Thyroid gland (tissue), 4 donors: ENCODE results near the gene GRB10.

ENCODE experiments used
- POLR2A ChIP-seq, 2 donors: fragments of 450-650 bp; IDR thresholded peaks; one replicate each; pipeline ENCODE4 v1.6.1; 2017; ENCODE audit warnings: antibody characterized with exemption in 2 of 2, mild to moderate bottlenecking in 2 of 2, moderate library complexity in 1 of 2
- TF ChIP-seq, protein P1 (sequence below), 6 experiments: fragments of 200-600 bp in 3 of 6; fragments of 450-650 bp in 3 of 6; sonication (generic) in 3 of 6; IDR thresholded peaks; one replicate each; pipeline ENCODE4 v1.5.1; 2016 to 2019; ENCODE audit warnings: antibody characterized with exemption in 6 of 6, mild to moderate bottlenecking in 2 of 6, inconsistent platforms in 1 of 6, moderate library complexity in 1 of 6

DNA sequence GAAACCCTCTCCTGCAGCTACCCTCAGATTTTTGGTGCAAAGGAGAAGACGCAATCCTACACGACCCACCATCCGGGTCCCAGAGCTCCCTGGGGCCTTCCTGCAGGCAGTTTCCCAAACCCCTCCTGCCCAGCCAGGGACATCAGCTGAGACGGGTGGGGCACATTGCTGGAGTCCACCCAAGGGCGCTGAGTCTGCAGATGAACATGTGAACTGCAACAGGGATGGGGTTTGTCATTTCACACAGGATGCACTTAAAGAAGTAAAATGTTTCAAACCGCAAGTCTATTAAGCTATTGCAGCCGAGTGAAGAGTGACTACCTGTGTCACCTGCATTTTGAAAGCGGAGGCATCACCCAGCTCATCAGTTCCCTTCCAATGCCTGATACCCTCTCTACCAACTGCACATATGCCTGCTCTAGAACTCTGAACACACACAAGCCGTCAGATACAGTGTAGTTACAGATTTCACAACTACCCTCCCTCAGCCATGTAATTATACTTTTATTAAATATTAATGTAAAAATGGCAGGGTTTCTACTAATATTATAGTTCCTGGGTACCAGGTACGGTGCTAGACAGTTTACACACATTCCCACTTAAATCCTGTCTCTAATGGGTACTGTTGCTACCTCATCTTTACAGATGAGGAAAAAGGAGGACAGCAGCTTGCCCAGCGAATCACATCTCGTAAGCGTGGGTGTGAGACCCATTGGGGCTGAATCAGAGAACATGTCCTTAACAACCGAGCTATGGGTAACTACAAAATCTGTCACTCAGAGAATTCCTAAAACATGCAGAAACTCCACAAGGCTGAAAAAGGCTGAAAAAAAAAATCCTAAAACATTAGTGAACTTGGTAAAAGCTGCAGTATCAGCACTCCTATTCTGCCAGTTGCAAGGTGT, 71.2 kb downstream of the GRB10 start:
- no peak for TF ChIP-seq POLR2A (IDR thresholded peaks at IDR 0.05)
- TF ChIP-seq, protein P1, sequence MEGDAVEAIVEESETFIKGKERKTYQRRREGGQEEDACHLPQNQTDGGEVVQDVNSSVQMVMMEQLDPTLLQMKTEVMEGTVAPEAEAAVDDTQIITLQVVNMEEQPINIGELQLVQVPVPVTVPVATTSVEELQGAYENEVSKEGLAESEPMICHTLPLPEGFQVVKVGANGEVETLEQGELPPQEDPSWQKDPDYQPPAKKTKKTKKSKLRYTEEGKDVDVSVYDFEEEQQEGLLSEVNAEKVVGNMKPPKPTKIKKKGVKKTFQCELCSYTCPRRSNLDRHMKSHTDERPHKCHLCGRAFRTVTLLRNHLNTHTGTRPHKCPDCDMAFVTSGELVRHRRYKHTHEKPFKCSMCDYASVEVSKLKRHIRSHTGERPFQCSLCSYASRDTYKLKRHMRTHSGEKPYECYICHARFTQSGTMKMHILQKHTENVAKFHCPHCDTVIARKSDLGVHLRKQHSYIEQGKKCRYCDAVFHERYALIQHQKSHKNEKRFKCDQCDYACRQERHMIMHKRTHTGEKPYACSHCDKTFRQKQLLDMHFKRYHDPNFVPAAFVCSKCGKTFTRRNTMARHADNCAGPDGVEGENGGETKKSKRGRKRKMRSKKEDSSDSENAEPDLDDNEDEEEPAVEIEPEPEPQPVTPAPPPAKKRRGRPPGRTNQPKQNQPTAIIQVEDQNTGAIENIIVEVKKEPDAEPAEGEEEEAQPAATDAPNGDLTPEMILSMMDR (IDR thresholded peaks at IDR 0.05): no peak
